GM21423 (cell line): Measurements from ENCODE around the gene EFNA2.
A peak's percentile ranks its signal among the peaks of the same experiment; 100 is the strongest.
"Not testable (repeated sequence)": the region's sequence is repeated elsewhere in the genome, so short reads cannot be mapped to it uniquely, and the experiment has no call there.

ENCODE experiments used
- ATAC-seq: cut with Tn5 transposase; IDR thresholded peaks from one replicate; pipeline ENCODE4 v1.9.1; 2021; ENCODE audit warnings: mild to moderate bottlenecking, moderate library complexity; ENCODE audit not compliant: unreplicated experiment

The EFNA2 gene

GRCh38 chr19:1285737-1286360 lies at the start of gene EFNA2:
Gene EFNA2, plus strand, starts transcription at chr19:1285873. Its CDS starts 296 bp downstream, at chr19:1286169.
- ATAC-seq = no peak

- ATAC-seq = no peak
Observed at GRCh38 chr19:1236576-1236975, 49.1 kb upstream of the EFNA2 start.

- ATAC-seq = no peak
Observed at GRCh38 chr19:1237027-1237659, 48.5 kb upstream of the EFNA2 start.

- no peak for ATAC-seq
Observed at GRCh38 chr19:1237754-1238368, 47.8 kb upstream of the EFNA2 start, which contains the start of gene CBARP. Gene CBARP, minus strand, starts transcription at chr19:1238005. Its CDS starts 1,905 bp downstream, at chr19:1236100.

GRCh38 chr19:1238369-1239303 lies 47.0 kb upstream of the EFNA2 start:
- no peak for ATAC-seq

GRCh38 chr19:1239420-1239795 lies 46.3 kb upstream of the EFNA2 start:
- no peak for ATAC-seq

GRCh38 chr19:1239796-1240737 lies 45.6 kb upstream of the EFNA2 start:
- ATAC-seq = peak; percentile 35

- no peak for ATAC-seq
Observed at GRCh38 chr19:1240925-1241324, 44.7 kb upstream of the EFNA2 start.

GRCh38 chr19:1241417-1242095 lies 44.1 kb upstream of the EFNA2 start, which contains the start of gene ATP5F1D:
Gene ATP5F1D, plus strand, starts transcription at chr19:1241751. Its CDS starts 100 bp downstream, at chr19:1241851.
- peak; percentile 51 for ATAC-seq

- no peak for ATAC-seq
Observed at GRCh38 chr19:1243768-1244692, 41.6 kb upstream of the EFNA2 start.

- ATAC-seq = no peak
Observed at GRCh38 chr19:1244693-1245451, 40.8 kb upstream of the EFNA2 start.

- ATAC-seq = no peak
Observed at GRCh38 chr19:1245494-1246264, 40.0 kb upstream of the EFNA2 start.

GRCh38 chr19:1246265-1247087 lies 39.2 kb upstream of the EFNA2 start:
- ATAC-seq = not testable (repeated sequence)

- ATAC-seq = no peak
Observed at GRCh38 chr19:1247748-1248138, 37.9 kb upstream of the EFNA2 start.

GRCh38 chr19:1248139-1248785 lies 37.4 kb upstream of the EFNA2 start, which contains the start of gene MIDN:
Gene MIDN, plus strand, starts transcription at chr19:1248583. Its CDS starts 1,714 bp downstream, at chr19:1250297.
- peak; percentile 19 for ATAC-seq
